Neural cell (in vitro differentiated cells): ENCODE results near the gene CTDSPL. TPM values are rescaled to one million over a fixed set of nuclear protein-coding genes. Genes with fewer than 3 reads are reported as not detected.

ENCODE experiments used
- H2AFZ ChIP-seq: fragments of 200-600, 300-800 bp; sonication (generic), shearing (Covaris generic); 2 replicates; pipeline ENCODE4 v1.6.0; 2014; ENCODE audit warnings: low read depth, mild to moderate bottlenecking, antibody characterized with exemption, low read length, moderate library complexity
- H3F3A ChIP-seq: fragments of 200-600 bp; shearing (Covaris generic); 2 replicates; pipeline ENCODE4 v1.6.1; 2016; ENCODE audit warnings: mild to moderate bottlenecking, moderate library complexity, mixed read lengths, antibody characterized with exemption, low read length; ENCODE audit not compliant: insufficient read depth, poor library complexity, severe bottlenecking
- H3K27ac ChIP-seq: fragments of 200-600, 300-800 bp; sonication (generic), shearing (Covaris generic); 2 replicates; pipeline ENCODE4 v1.5.1; 2014; ENCODE audit warnings: mild to moderate bottlenecking, low read length, moderate library complexity
- H3K27me3 ChIP-seq: fragments of 300-800, 200-600 bp; sonication (generic), shearing (Covaris generic); 2 replicates; pipeline ENCODE4 v1.6.0; 2014; ENCODE audit warnings: mild to moderate bottlenecking, low read depth, low read length, moderate library complexity; ENCODE audit not compliant: insufficient read depth
- H3K36me3 ChIP-seq: fragments of 300-800, 200-600 bp; sonication (generic), shearing (Covaris generic); 2 replicates; pipeline ENCODE4 v1.5.1; 2014; ENCODE audit warnings: mild to moderate bottlenecking, antibody characterized with exemption, low read length, moderate library complexity; ENCODE audit not compliant: insufficient read depth
- H3K4me2 ChIP-seq: fragments of 300-800, 200-600 bp; sonication (generic), shearing (Covaris generic); 2 replicates; pipeline ENCODE4 v1.6.0; 2014; ENCODE audit warnings: mild to moderate bottlenecking, low read length
- H3K4me3 ChIP-seq: fragments of 300-800, 200-600 bp; sonication (generic), shearing (Covaris generic); 2 replicates; pipeline ENCODE4 v1.5.1; 2014; ENCODE audit warnings: mild to moderate bottlenecking, low read length, moderate library complexity
- H3K79me2 ChIP-seq: fragments of 200-600 bp; shearing (Covaris generic); replicated peaks from 2 replicates; pipeline ENCODE4 v1.6.0; 2014; ENCODE audit warnings: mild to moderate bottlenecking, low read length, moderate library complexity; ENCODE audit not compliant: insufficient read depth
- H3K9ac ChIP-seq: fragments of 300-800, 200-600 bp; sonication (generic), shearing (Covaris generic); 2 replicates; pipeline ENCODE4 v1.6.1; 2016; ENCODE audit warnings: mild to moderate bottlenecking, low read length, mixed read lengths
- H3K9me2 ChIP-seq: fragments of 200-600 bp; shearing (Covaris generic); 2 replicates; pipeline ENCODE4 v1.6.1; 2016; ENCODE audit warnings: mild to moderate bottlenecking, low read length, mixed read lengths; ENCODE audit not compliant: insufficient read depth
- H3K9me3 ChIP-seq: fragments of 200-600, 300-800 bp; sonication (generic), shearing (Covaris generic); 2 replicates; pipeline ENCODE4 v1.6.1; 2016; ENCODE audit warnings: mild to moderate bottlenecking, mixed run types, low read length, moderate library complexity, mixed read lengths
- H4K20me1 ChIP-seq: fragments of 200-600 bp; shearing (Covaris generic); 2 replicates; pipeline ENCODE4 v1.6.1; 2016; ENCODE audit warnings: mild to moderate bottlenecking, mixed run types; ENCODE audit not compliant: insufficient read depth
- CTCF ChIP-seq: fragments of 450-650 bp; IDR thresholded peaks from 2 replicates; pipeline ENCODE4 v1.5.1; 2014; ENCODE audit warnings: antibody characterized with exemption, mild to moderate bottlenecking, moderate library complexity; ENCODE audit not compliant: poor library complexity, severe bottlenecking
- EP300 ChIP-seq: fragments of 450-650 bp; conservative IDR thresholded peaks from 2 replicates; pipeline ENCODE4 v1.6.1; 2014; ENCODE audit warnings: antibody characterized with exemption, mild to moderate bottlenecking, moderate library complexity; ENCODE audit not compliant: poor library complexity, severe bottlenecking
- EZH2 ChIP-seq: fragments of 200-600, 300-800 bp; shearing (Covaris generic), sonication (generic); IDR thresholded peaks from 2 replicates; pipeline ENCODE4 v1.6.1; 2014; ENCODE audit warnings: antibody characterized with exemption, low read length, borderline replicate concordance, mild to moderate bottlenecking; ENCODE audit not compliant: insufficient read depth, poor library complexity, severe bottlenecking
- MXI1 ChIP-seq: fragments of 450-650 bp; conservative IDR thresholded peaks from 2 replicates; pipeline ENCODE4 v1.6.1; 2014; ENCODE audit warnings: antibody characterized with exemption, mild to moderate bottlenecking; ENCODE audit not compliant: poor library complexity, severe bottlenecking
- POLR2AphosphoS5 ChIP-seq: IDR thresholded peaks from 2 replicates; pipeline ENCODE4 v1.6.1; 2012
- RAD21 ChIP-seq: fragments of 450-650 bp; conservative IDR thresholded peaks from 2 replicates; pipeline ENCODE4 v1.6.1; 2014; ENCODE audit warnings: antibody characterized with exemption, mild to moderate bottlenecking, moderate library complexity
- SMC3 ChIP-seq: fragments of 450-650 bp; conservative IDR thresholded peaks from 2 replicates; pipeline ENCODE4 v1.6.1; 2014; ENCODE audit warnings: antibody characterized with exemption, mild to moderate bottlenecking, moderate library complexity; ENCODE audit not compliant: poor library complexity
- polyA plus RNA-seq: library from polyadenylated mRNA; depleted of rRNA; stranded (reverse); fragments of >200 nt; gene quantifications from 2 replicates; pipeline ENCODE4 v1.2.3, GENCODE V29; 2014
- TF ChIP-seq, protein P1 (sequence below): IDR thresholded peaks from 2 replicates; pipeline ENCODE4 v1.6.1; 2012; ENCODE audit warnings: borderline replicate concordance

CTDSPL gene
- polyA plus RNA-seq, 1 donor from 2014 or later, result 17.0 TPM

- no peak overlapping the region for H3K4me2 ChIP-seq
- no peaks in the 10 kb centered on the region for H3K9me2 ChIP-seq
- TF ChIP-seq EZH2, result no peak
- TF ChIP-seq, protein P1, sequence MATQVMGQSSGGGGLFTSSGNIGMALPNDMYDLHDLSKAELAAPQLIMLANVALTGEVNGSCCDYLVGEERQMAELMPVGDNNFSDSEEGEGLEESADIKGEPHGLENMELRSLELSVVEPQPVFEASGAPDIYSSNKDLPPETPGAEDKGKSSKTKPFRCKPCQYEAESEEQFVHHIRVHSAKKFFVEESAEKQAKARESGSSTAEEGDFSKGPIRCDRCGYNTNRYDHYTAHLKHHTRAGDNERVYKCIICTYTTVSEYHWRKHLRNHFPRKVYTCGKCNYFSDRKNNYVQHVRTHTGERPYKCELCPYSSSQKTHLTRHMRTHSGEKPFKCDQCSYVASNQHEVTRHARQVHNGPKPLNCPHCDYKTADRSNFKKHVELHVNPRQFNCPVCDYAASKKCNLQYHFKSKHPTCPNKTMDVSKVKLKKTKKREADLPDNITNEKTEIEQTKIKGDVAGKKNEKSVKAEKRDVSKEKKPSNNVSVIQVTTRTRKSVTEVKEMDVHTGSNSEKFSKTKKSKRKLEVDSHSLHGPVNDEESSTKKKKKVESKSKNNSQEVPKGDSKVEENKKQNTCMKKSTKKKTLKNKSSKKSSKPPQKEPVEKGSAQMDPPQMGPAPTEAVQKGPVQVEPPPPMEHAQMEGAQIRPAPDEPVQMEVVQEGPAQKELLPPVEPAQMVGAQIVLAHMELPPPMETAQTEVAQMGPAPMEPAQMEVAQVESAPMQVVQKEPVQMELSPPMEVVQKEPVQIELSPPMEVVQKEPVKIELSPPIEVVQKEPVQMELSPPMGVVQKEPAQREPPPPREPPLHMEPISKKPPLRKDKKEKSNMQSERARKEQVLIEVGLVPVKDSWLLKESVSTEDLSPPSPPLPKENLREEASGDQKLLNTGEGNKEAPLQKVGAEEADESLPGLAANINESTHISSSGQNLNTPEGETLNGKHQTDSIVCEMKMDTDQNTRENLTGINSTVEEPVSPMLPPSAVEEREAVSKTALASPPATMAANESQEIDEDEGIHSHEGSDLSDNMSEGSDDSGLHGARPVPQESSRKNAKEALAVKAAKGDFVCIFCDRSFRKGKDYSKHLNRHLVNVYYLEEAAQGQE, result no peak
- no peak for TF ChIP-seq MXI1
- no peaks in the 10 kb centered on the region for H3K79me2 ChIP-seq
- no peak overlapping the region for H3K27ac ChIP-seq
- H3K4me3 ChIP-seq, result no peak overlapping the region
- H3K36me3 ChIP-seq, result no peaks in the 10 kb centered on the region
- no peaks in the 10 kb centered on the region for H3F3A ChIP-seq
- H3K9me3 ChIP-seq, result no peaks in the 10 kb centered on the region
- H4K20me1 ChIP-seq, result no peaks in the 10 kb centered on the region
- H3K27me3 ChIP-seq, result no peaks in the 10 kb centered on the region
- H2AFZ ChIP-seq, result no peak overlapping the region
- H3K9ac ChIP-seq, result no peak overlapping the region
Measured at GRCh38 chr3:37985637-37986320, 124.1 kb downstream of the CTDSPL start.

DNA sequence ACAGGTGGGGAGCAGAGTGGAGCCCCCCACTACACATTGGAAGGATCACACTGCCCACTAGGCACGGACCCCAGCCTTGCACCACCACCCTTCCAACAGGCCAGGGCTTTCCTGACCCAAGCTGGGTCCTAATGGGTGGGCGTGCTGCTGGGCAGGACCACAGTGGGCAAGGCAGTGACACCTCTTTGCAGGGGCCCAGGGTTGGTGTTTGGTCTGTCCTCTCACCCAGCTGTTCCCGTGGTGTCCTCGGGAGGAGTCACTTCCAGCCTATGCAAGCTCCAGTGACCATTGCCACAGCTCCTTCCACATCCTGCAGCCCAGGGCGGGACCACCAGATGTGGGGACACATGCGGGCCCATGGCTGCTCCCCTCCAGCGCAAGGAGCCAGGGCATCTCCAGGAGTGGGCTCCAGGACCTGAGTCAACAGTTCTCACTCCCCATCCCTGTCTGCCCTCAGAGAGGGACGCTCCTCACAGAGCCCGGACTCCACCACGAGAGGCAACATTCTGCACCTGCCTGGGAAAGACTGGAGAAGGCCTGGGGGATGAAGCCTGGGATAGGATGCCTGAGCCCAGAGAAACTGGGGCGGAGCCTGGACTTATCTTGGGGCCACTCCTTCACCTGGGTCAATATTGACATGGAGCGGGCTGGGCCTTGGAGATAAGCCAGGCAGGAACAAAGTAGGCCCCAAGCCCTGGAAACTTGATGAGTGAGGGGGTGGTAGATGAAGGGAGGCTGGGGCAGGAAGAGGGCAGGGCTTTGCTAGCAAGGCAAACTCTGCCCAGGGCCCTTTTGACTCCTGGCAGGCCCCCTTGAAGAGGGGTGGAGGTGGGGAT, 125.0 kb downstream of the CTDSPL start:
- no peak for TF ChIP-seq SMC3
- no peak for TF ChIP-seq POLR2AphosphoS5
- TF ChIP-seq EP300, result no peak
- no peak for TF ChIP-seq CTCF
- TF ChIP-seq, protein P1, result no peak
- no peak for TF ChIP-seq EZH2
- no peak for TF ChIP-seq RAD21
- no peak overlapping the region for H2AFZ ChIP-seq
- no peaks in the 10 kb centered on the region for H3F3A ChIP-seq
- no peak overlapping the region for H3K9ac ChIP-seq
- no peaks in the 10 kb centered on the region for H3K36me3 ChIP-seq
- no peak overlapping the region for H3K4me2 ChIP-seq
- no peak overlapping the region for H3K27ac ChIP-seq
- H3K9me2 ChIP-seq, result no peaks in the 10 kb centered on the region
- H3K27me3 ChIP-seq, result no peaks in the 10 kb centered on the region
- no peaks in the 10 kb centered on the region for H4K20me1 ChIP-seq
- no peaks in the 10 kb centered on the region for H3K79me2 ChIP-seq
- H3K9me3 ChIP-seq, result no peaks in the 10 kb centered on the region
- H3K4me3 ChIP-seq, result no peak overlapping the region
